ENCODE measurements around the gene STK4. TPM values are rescaled to one million over a fixed set of nuclear protein-coding genes. Genes with fewer than 3 reads are reported as not detected.
A peak's percentile ranks its signal among the peaks of the same experiment; 100 is the strongest.

The STK4 gene
- total and polyA plus RNA-seq, 2 donors (not counting 3 experiments of a cell fraction or from before 2014, with no cell fraction given) = 9.1 to 29.6 TPM

DNA sequence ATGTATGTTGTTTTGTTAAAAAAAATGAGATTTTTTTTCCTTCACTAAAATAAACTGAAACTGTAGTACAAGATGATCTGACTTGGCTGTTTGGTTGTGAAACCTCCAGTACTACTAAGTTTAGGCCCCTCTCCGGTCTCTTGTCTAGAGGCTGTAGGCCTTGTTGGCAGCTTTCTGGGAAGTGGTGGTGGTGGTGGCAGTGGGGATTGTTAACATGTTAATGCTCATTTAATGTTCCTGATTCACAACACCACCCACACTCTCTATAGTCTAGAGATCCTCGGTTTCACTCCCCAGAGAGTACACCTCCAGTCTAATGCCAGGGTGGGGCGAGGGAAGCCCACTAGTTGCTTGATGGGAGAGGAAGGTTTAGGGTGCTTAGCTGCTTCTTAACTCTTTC, 24.1 kb downstream of the STK4 start:
- BruUV-seq (replicated peaks) = no TSS peak
- FAIRE-seq = no peak
- Histone ChIP-seq H3K27ac (ENCODE audit: insufficient read depth, low read depth, low read length) (no peak overlapping the region), H3K4me1 (ENCODE audit: control insufficient read depth, extremely low read depth, insufficient read depth, low read length) (peaks cover 17% of the 10 kb centered on the region), H3K4me2 (ENCODE audit: insufficient read depth, low read length) (peak overlapping the region; percentile 25), H4K20me1 (replicated peaks; ENCODE audit: control insufficient read depth, extremely low read depth, insufficient read depth, low read length) (no peaks in the 10 kb centered on the region), H2AFZ (ENCODE audit: low read depth, low read length) (no peak overlapping the region), H3K4me3 (replicated peaks in 1 of 3; ENCODE audit: insufficient read depth in 1 of 3, low read depth in 1 of 3, low read length in 3 of 3) (no peak overlapping the region), H3K9me3 (replicated peaks; ENCODE audit: control insufficient read depth, insufficient read depth, low read length) (no peaks in the 10 kb centered on the region), H3K9me1 (replicated peaks; ENCODE audit: control insufficient read depth, extremely low read depth, insufficient read depth, low read length) (no peaks in the 10 kb centered on the region), H3K27me3 (ENCODE audit: control insufficient read depth in 2 of 2, insufficient read depth in 2 of 2, low read length in 2 of 2) (no peaks in the 10 kb centered on the region), H3K79me2 (ENCODE audit: control insufficient read depth, insufficient read depth, low read length) (peaks cover 10% of the 10 kb centered on the region), H3K36me3 (ENCODE audit: control insufficient read depth in 2 of 2, extremely low read depth in 1 of 2, insufficient read depth in 2 of 2, low read length in 2 of 2) (peaks cover 0 to 3% of the 10 kb centered on the region in 2 experiments), H3K9ac (replicated peaks; ENCODE audit: extremely low read depth, insufficient read depth, low read length) (no peak overlapping the region)
- POLR2A ChIA-PET = no interaction called here
- DNase-seq (ENCODE audit: low read depth, low spot score) = no peak
- CTCF ChIA-PET = interaction anchor here (1.1 to 1.7 kb wide), 2 partner anchors 21 to 102 kb away, joined by 3 to 5 read pairs; no protein-coding TSS in a partner anchor
- TF ChIP-seq, protein P1, sequence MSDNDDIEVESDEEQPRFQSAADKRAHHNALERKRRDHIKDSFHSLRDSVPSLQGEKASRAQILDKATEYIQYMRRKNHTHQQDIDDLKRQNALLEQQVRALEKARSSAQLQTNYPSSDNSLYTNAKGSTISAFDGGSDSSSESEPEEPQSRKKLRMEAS (IDR thresholded peaks at IDR 0.05; ENCODE audit: insufficient read depth, insufficient read length) = no peak
- TF ChIP-seq MYC (IDR thresholded peaks at IDR 0.05; ENCODE audit: low read depth, low read length) (no peak), JUN (IDR thresholded peaks at IDR 0.05; ENCODE audit: borderline replicate concordance, insufficient read depth, insufficient read length, low read depth) (no peak), POLR2A (IDR thresholded peaks at IDR 0.05; ENCODE audit: low read depth, low read length) (no peak), POLR2AphosphoS5 (IDR thresholded peaks at IDR 0.05; ENCODE audit: insufficient read depth, low read depth, low read length) (no peak), GATA2 (IDR thresholded peaks at IDR 0.05; ENCODE audit: insufficient read depth, insufficient read length, low read depth, low read length) (no peak), EZH2 (IDR thresholded peaks at IDR 0.05; ENCODE audit: borderline replicate concordance, low read depth, low read length, severe bottlenecking) (no peak), FOS (IDR thresholded peaks at IDR 0.05; ENCODE audit: borderline replicate concordance, insufficient read depth, low read length) (no peak)
- TF ChIP-seq, protein P2, sequence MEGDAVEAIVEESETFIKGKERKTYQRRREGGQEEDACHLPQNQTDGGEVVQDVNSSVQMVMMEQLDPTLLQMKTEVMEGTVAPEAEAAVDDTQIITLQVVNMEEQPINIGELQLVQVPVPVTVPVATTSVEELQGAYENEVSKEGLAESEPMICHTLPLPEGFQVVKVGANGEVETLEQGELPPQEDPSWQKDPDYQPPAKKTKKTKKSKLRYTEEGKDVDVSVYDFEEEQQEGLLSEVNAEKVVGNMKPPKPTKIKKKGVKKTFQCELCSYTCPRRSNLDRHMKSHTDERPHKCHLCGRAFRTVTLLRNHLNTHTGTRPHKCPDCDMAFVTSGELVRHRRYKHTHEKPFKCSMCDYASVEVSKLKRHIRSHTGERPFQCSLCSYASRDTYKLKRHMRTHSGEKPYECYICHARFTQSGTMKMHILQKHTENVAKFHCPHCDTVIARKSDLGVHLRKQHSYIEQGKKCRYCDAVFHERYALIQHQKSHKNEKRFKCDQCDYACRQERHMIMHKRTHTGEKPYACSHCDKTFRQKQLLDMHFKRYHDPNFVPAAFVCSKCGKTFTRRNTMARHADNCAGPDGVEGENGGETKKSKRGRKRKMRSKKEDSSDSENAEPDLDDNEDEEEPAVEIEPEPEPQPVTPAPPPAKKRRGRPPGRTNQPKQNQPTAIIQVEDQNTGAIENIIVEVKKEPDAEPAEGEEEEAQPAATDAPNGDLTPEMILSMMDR (IDR thresholded peaks at IDR 0.05; ENCODE audit: extremely low read depth in 1 of 2, insufficient read depth in 1 of 2, low read depth in 1 of 2, low read length in 2 of 2) = no peak
- dilution Hi-C loops (cut with MboI; ENCODE audit: extremely low pct_ligation_motif_present, low sequenced_read_pairs) = no loop called here
- intact Hi-C loops (cut with micrococcal nuclease) = no loop called here

Measured in endothelial cell of umbilical vein (primary cell).